GM18507 (cell line): ENCODE results near the gene BMPR2.
"Not testable (repeated sequence)": the region's sequence is repeated elsewhere in the genome, so short reads cannot be mapped to it uniquely, and the experiment has no call there.

Source experiments
- DNase-seq: peaks from one replicate; pipeline ENCODE4 v3.0.0; 2011; ENCODE audit warnings: low read depth; ENCODE audit not compliant: insufficient read length; ENCODE audit errors: extremely low spot score
- FAIRE-seq: peaks from 2 replicates; lab custom pipeline; 2011; peaks lifted over from hg19 to GRCh38; lab: Jason Lieb, UNC

Gene BMPR2

DNA sequence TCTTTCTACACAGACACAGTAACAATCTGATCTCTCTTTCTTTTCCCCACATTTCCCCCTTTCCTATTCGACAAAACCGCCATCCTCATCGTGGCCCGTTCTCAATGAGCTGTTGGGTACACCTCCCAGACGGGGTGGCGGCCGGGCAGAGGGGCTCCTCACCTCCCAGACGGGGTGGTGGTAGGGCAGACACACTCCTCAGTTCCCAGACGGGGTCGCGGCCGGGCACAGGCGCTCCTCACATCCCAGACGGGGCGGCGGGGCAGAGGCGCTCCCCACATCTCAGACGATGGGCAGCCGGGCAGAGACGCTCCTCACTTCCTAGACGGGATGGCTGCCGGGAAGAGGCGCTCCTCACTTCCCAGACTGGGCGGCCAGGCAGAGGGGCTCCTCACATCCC lies 64.0 kb downstream of the BMPR2 start:
- not testable (repeated sequence) for FAIRE-seq, DNase-seq

DNA sequence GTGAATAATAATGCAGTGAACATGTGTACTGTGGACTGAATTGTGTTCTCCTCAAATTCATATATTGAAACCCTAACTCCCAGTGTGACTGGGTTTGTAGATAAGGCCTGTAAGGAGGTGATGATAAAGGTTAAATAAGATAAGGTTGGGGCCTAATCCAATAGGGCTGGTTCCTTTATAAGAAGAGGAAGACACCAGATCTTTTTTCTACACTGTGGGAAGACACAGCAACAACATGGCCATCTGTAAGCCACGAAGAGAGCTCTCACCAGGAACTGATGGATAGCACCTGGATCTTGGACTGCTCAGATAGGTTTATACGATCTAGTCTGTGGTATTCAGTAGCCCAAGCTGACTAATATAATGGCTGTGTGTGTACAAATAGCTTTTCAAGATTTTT lies 66.8 kb downstream of the BMPR2 start:
- FAIRE-seq: no peak

DNA sequence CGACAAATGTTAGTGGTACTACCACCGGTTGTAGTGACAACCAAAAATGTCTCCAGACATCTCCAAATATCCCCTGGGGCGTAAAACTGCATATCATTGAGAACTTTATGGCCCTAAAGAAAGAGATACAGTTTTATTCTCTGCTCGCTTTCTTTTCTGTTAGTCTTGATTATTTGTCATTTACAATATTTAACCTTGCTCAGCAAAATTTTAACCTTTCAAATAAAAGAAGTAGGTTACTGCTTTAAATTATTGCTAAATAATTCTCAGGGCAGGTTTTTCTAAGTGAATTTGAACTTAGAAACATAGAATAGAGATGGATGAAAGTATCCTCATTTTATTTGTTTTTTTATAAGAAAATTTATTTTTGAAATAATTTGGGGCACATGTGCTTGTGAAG lies 67.9 kb downstream of the BMPR2 start:
- no peak for DNase-seq

More for the DNA sequence above, 66.8 kb downstream of the BMPR2 start:
- DNase-seq: no peak

DNA sequence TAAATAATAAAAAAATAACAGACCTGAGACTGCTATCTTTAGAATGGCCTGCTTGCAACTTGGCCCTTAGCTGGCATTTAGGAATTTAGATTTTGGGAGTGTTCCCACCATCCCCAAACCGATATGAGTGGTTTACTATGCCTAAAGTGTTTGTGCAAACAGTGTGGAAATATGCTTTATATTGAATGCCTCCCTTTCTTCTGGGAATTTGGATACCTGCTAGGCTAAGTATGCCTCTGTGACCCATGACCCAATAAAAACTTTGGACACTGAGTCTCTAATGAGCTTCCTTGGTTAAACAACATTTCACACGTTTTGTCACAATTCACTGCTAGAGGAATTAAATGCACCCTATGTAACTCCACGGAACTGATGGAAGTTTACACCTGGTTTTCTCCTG lies 73.2 kb downstream of the BMPR2 start:
- DNase-seq (no peak), FAIRE-seq (no peak)

More for the DNA sequence above, 67.9 kb downstream of the BMPR2 start:
- no peak for FAIRE-seq

DNA sequence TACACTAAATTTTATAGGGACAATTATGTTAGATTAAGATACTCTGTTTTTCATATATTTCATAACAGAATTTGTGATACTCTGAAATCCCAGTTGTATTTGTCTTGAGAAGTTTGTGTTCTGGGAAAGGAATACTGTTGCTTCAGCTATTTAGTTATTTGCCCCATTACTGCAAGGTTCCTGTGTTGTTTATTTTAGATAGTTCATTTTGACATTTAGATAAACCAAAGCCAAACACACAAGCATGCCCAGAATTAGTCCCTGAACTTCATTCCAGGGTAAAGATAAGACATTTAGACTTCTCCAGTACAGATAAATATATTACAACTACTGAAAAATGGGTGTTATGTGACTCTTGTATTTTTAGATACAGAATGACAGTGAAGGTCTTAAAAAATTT lies 74.7 kb downstream of the BMPR2 start:
- DNase-seq (no peak), FAIRE-seq (no peak)

DNA sequence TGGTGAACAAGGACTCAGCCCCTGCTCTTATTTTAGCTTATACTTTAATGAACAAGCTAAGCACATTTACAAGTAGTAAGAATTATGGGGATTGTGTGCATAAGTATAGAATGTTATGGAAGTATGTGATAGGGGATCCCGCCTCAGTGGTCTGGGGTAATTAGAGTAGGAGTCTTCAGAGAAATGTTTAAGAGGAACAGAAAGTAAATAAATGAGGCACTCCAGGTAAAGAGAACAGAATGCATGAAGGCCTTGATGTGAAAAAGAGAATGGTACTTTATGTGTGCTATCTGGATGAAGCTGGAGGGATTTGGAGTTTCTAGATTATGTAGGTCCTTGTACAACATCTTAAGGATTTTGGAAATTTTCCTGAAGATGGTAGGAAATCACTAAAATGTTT lies 76.6 kb downstream of the BMPR2 start:
- DNase-seq (no peak), FAIRE-seq (no peak)

DNA sequence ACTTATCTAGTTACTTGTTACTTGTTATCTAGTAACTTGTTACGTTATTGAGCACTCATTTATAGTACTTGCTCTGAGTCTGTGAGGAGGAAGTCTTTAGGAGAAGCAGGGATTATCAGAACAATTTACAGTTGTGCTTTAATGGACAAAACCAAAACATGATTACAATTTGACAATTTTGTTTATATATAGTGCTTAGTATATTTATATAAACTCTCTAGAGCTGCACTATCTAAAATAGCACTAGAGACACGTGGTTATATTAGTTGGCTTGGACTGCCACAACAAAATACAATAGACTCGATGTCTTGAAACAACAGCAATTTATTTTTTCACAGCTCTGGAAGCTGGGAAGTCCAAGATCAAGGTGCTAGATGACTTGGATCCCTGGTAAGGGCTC lies 78.4 kb downstream of the BMPR2 start:
- DNase-seq (no peak), FAIRE-seq (no peak)

DNA sequence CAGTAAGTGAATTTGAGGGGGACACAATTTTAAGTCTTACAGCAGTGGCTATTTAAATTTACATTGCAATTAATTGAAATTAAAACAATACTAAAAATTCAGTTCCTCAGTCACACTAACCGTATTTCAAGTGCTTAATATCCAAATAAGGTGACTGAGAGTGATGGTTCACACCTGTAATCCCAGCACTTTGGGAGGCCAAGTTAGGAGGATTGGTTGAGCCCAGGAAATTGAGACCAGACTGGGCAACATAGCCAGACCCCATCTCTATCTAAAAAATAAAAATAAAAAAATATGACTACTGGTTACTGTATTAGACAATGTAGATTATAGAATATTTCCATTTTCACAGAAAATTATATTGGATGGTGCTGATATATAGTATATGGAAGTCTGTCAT lies 79.0 kb downstream of the BMPR2 start:
- FAIRE-seq (no peak), DNase-seq (no peak)

DNA sequence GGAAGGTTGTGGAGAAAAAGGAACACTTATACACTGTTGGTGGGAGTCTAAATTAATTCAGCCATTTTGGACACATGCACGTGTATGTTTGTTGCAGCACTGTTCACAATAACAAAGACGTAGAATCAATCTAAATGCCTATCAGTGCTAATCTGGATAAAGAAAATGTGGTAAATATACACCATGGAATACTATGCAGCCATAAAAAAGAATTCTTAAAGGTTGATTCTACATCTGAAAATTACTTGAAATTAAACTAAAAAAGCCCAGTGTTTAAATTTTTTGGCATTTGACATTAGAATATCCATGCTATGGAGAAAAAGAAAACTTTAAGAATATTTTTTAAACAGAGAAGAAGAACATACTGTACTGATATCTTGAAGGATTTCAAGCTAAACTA lies 84.0 kb downstream of the BMPR2 start:
- FAIRE-seq (no peak), DNase-seq (no peak)

DNA sequence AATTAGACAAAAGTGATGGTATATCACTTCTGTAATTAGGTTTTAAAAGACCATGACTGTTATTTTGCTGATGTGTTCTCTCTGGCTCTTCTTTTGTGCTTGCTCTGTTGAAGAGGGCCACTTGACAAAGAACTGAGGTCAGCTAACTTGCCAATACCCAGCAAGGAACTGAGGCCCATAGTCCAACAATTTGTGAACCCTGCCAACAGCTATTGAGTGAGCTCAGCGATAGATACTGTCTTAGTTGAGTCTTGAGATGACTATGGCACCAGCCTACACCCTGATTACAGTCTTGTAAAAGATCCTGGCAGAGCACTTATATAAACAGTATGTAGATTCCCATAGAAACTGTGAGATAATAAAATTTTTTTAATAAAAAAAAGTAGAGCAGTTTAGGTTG lies 103.0 kb downstream of the BMPR2 start:
- FAIRE-seq (no peak), DNase-seq (no peak)

DNA sequence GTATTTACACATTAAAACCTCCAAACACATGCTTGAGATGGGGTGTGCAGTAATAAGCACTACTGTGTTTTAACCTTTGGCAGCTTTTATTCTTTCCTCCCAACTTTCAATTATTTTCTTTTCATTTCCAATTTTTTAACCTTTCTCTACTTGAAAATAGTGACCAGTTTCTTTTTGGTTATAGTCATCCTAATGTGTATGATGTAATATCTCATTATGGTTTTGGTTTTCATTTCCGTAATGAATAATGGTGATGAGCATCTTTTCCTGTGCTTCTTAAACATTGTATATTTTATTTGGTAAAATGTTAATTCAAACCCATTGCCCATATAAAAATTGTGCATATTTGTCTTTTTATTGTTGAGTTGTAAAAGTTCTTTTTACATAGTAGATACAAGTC lies 103.5 kb downstream of the BMPR2 start:
- no peak for FAIRE-seq
- DNase-seq: no peak

DNA sequence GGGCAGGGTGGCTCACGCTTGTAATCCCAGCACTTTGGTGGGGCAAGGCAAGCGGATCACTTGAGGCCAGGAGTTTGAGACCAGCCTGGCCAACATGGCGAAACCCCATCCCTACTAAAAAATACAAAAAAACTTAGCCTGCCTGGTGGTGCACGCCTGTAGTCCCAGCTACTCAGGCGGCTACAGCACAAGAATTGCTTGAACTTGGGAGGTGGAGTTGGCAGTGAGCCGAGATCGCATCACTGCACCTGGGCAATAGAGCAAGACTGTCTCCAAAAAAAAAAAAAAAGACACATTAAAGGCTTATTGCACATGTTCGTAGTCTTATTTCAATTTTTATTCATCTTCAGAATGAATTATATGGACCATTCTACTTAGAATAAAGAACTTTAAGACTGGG lies 110.2 kb downstream of the BMPR2 start:
- FAIRE-seq (no peak), DNase-seq (no peak)

DNA sequence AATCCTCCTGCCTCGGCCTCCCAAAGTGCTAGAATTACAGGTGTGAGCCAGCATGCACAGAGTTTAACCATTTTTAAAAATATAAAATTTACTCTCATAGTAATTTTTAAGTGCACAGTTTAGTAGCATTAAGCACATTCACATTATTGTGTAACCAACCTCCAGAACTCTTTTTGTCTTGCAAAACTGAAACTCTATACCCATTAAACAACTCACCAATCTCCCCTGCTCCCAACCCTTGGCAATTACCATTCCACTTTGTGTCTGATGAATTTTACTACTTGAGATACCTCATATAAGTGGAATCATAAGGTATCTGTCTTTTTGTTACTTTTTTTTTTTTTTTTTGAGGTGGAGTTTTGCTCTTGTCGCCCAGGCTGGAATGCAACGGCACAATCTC lies 112.5 kb downstream of the BMPR2 start:
- FAIRE-seq (no peak), DNase-seq (no peak)

DNA sequence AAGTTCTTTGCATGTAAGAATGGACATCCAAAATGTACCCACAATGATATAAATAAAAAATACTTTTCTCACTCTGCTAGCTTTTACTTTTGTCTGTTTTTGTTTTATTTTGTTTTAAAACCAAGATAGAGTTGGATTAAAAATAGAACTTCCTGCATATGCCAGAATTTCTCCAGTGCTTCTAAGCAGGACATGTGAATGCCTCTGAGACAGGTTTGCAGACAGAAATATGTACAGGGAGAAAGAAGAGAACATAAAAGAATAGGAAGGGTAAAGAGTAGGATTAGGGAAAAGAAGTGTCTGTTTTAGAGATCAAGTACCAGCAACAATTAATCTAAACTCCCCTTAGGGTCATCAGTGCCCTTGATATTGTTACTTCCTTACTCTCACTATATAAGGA lies 114.4 kb downstream of the BMPR2 start:
- DNase-seq (no peak), FAIRE-seq (no peak)

DNA sequence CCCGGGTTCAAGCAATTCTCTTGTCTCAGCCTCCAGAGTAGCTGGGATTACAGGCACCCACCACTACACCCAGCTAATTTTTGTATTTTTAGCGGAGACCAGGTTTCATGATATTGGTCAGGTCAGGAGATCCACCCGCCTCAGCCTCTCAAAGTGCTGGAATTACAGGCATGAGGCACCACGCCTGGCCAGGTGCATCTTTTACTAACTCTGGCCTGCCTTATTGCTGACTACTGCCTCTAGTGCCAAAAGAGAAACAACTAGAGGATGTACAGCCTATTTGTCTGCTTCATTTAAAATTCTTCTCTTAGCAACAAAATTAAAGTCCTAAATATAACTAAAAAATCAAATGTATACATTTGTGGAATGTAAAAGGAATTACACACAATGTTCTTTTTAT lies 115.4 kb downstream of the BMPR2 start:
- DNase-seq (no peak), FAIRE-seq (no peak)

DNA sequence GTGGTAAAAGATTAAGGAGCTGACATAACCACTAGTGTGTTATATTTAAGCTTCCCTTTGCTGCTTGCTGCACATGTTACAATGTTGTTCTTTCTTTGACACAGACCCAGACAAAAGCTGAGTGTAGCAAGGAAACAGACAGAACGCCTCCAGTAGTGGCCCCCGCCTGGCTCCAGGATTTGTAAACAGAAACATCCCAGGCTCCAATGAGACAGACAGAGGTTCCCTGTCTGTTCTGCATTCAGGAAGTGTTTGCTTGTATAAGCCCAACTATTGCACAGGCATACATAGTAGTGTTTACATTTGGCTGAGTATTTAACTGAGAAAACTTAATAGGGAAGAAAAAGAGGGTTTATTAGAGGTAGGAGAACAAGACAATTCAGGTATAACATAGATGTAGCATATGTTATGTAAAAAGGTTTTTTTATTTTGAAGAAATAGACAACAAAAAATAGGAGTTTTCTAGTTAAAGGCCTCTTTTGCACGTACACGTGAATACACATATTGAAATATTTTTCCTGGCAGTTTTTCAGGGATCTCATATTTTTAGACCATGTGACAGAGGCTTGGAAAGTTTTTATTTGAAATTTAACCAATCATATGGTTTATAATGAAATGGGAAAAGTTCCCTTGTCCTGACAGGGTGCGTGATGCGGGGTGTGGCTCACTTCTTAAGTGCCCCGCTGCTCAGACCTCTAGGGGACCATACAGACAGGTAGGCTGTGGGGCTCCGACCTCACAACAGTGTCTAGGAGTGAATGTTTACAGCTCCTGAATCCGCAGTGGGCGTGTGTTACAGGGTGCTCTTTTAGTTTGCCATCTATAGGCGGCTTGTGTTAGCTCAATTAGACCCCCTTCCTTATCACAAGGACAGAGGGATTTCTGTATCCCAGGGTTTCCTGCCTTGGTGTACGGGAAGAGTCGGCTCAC lies 118.4 kb downstream of the BMPR2 start:
- DNase-seq: no peak

DNA sequence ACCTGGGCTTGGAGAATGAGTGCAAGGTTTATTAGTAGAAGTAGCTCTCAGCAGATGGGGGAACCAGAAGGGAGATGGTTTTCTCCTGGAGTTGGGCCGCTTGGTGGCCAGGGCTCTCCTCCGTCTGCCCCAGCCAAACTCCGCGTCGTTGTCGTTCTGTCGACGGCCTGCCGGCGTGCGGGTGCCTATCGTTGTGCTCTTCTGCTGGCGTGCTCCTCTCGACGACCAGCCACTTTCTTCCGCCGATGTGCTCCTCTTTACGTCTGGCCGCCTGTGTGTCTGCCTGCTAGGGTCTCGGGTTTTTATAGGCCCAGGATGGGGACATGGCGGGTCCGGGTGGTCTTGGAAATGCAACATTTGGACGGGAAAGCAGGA lies 119.1 kb downstream of the BMPR2 start:
- DNase-seq (no peak), FAIRE-seq (no peak)

More for the DNA sequence above, 118.4 kb downstream of the BMPR2 start:
- no peak for FAIRE-seq

DNA sequence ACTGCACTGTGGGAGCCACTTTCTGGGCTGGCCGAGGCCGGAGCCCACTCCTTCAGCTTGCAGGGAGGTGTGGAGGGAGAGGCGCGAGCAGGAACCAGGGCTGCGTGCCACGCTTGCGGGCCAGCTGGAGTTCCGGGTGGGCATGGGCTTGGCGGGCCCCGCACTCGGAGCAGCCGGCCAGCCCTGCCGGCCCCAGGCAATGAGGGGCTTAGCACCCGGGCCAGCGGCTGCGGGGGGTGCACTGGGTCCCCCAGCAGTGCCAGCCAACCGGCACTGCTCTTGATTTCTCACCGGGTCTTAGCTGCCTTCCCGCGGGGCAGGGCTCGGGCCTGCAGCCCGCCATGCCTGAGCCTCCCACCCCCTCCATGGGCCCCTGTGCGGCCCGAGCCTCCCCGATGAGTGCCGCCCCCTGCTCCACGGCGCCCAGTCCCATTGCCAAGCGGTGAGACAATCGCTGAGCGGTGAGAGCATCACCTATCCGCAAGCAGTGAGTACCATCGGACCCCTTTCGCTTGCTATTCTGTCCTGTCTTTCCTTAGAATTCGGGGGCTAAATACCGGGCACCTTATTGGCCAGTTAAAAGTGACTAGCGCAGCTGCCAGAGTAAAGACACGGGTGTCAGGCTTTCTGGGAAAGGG lies 120.8 kb downstream of the BMPR2 start:
- not testable (repeated sequence) for FAIRE-seq, DNase-seq

DNA sequence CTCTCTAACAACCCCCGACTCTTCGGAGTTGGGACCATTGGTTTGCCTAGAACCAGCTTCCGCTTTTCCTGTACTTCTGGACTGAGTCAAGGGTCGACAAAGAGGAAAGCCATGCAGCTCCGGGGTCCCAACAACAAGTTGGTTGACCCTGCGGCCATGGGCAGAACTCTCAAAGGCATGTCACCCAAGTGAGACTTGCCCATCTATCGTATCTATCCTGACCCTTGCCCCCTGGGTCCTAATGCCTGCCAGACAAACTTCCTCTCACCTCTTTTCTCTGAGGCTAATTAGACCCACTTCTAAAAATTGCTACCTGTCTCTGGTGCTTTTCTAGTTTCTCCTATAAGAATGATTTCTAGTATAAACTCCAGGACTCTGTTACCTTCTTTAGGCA lies 121.3 kb downstream of the BMPR2 start:
- not testable (repeated sequence) for FAIRE-seq, DNase-seq

DNA sequence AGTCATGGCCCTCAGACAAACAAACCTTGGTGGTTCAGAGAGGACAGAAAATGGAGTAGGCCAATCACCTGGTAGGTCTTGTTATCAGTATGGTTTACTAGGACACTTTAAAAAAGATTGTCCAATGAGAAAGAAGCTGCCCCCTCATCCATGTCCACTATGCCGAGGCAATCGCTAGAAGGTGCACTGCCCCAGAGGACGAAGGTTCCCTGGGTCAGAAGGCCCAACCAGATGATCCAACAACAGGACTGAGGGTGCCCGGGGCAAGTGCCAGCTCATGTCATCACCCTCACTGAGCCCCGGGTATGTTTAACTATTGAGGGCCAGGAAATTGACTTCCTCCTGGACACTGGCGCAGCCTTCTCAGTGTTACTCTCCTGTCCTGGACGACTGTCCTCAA lies 123.7 kb downstream of the BMPR2 start:
- DNase-seq, FAIRE-seq: not testable (repeated sequence)

DNA sequence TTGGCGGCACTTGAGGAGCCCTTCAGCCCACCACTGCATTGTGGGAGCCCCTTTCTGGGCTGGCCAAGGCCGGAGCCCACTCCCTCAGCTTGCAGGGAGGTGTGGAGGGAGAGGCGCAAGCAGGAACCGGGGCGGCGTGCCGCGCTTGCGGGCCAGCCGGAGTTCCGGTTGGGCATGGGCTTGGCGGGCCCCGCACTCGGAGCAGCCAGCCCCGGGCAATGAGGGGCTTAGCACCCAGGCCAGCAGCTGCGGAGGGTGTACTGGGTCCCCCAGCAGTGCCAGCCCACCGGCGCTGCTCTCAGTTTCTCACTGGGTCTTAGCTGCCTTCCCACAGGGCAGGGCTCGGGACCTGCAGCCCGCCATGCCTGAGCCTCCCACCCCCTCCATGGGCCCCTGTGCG lies 127.1 kb downstream of the BMPR2 start:
- FAIRE-seq, DNase-seq: not testable (repeated sequence)
